Measurements from ENCODE around the gene UMPS.
A peak's percentile ranks its signal among the peaks of the same experiment; 100 is the strongest.
"Not testable (repeated sequence)": the region's sequence is repeated elsewhere in the genome, so short reads cannot be mapped to it uniquely, and the experiment has no call there.

The UMPS gene

DNA sequence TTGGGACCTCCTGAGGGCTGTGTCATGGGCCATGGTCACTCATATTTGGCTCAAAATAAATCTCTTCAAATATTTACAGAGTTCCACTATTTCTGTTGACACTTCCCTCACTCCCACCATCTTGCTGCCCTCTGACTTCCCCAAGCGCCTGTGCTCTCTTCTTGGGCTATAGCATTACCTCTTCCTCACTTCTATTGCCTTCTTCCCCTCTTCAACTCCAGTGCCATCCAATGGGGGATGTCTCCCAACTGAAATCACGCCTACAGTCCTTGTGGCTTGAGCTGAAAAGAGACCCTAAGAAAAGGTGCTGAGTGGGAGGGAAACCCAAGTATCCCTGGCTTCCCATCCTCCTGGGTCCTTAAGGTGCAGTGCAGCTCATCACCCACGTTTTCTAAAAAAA lies 21.8 kb downstream of the UMPS start:
- no peak overlapping the region for H3K4me3 ChIP-seq (replicated peaks; ENCODE audit: low read depth, low read length)
- TF ChIP-seq, protein P1, sequence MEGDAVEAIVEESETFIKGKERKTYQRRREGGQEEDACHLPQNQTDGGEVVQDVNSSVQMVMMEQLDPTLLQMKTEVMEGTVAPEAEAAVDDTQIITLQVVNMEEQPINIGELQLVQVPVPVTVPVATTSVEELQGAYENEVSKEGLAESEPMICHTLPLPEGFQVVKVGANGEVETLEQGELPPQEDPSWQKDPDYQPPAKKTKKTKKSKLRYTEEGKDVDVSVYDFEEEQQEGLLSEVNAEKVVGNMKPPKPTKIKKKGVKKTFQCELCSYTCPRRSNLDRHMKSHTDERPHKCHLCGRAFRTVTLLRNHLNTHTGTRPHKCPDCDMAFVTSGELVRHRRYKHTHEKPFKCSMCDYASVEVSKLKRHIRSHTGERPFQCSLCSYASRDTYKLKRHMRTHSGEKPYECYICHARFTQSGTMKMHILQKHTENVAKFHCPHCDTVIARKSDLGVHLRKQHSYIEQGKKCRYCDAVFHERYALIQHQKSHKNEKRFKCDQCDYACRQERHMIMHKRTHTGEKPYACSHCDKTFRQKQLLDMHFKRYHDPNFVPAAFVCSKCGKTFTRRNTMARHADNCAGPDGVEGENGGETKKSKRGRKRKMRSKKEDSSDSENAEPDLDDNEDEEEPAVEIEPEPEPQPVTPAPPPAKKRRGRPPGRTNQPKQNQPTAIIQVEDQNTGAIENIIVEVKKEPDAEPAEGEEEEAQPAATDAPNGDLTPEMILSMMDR (IDR thresholded peaks at IDR 0.05; ENCODE audit: low read length, missing control alignments), result no peak
- no peak for DNase-seq (ENCODE audit: low read depth)

- DNase-seq (ENCODE audit: low read depth); H3K4me3 ChIP-seq (replicated peaks; ENCODE audit: low read depth, low read length): not testable (repeated sequence)
Observed at GRCh38 chr3:124757926-124758325, 27.7 kb downstream of the UMPS start.

DNA sequence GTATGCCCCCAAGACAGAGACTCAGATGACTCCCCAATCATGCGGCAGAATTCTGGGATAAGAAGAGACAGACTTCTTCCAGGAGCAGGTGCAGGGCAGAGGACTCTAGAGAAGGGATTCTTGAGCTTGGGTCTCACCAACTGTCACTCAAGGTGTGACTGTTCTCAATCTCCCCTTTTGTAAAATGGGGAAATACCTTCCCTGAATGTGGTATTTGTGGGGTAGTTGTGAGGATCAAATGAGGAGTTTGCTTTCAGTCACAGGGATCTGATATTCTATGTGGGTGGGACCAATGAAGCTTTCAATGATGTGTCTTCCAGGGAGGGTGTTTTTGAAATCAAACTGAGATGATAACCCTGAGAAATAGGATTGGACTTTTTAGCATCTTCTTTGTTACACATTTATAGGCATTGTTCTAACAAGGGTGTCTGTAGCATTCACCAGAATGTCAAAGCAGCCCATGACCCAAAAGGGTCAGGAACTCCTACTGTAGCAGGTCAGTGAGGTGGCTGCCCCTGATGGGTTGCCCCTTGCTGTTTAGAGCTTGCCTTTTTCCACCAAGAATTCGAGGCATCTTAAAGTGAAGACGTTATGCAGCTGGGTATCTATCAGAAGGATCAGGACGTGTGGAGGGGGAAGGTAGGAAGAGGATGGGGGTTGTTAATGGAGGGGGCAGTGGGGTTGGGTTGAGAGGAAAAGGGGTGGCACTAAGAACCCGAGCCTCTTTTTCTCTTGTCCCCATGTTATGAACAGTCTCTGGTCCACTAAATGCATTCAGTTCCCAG lies 28.8 kb downstream of the UMPS start:
- TF ChIP-seq, protein P1 (IDR thresholded peaks at IDR 0.05; ENCODE audit: low read length, missing control alignments), result no peak
- DNase-seq (ENCODE audit: low read depth), result no peak
- no peak overlapping the region for H3K4me3 ChIP-seq (replicated peaks; ENCODE audit: low read depth, low read length)

- no peak for DNase-seq (ENCODE audit: low read depth)
- TF ChIP-seq, protein P1 (IDR thresholded peaks at IDR 0.05; ENCODE audit: low read length, missing control alignments), result no peak
- H3K4me3 ChIP-seq (replicated peaks; ENCODE audit: low read depth, low read length), result no peak overlapping the region
Observed at GRCh38 chr3:124759666-124760401, 29.6 kb downstream of the UMPS start.

GRCh38 chr3:124760601-124761000 lies 30.3 kb downstream of the UMPS start:
- TF ChIP-seq, protein P1 (IDR thresholded peaks at IDR 0.05; ENCODE audit: low read length, missing control alignments), result no peak
- H3K4me3 ChIP-seq (replicated peaks; ENCODE audit: low read depth, low read length), result no peak overlapping the region
- DNase-seq (ENCODE audit: low read depth), result peak; percentile 67

- TF ChIP-seq, protein P1 (IDR thresholded peaks at IDR 0.05; ENCODE audit: low read length, missing control alignments), result peak; percentile 96
- no peak overlapping the region for H3K4me3 ChIP-seq (replicated peaks; ENCODE audit: low read depth, low read length)
- DNase-seq (ENCODE audit: low read depth), result peak; percentile 96
Observed at GRCh38 chr3:124761250-124761796, 31.1 kb downstream of the UMPS start.

GRCh38 chr3:124761935-124762660 lies 31.8 kb downstream of the UMPS start:
- no peak for DNase-seq (ENCODE audit: low read depth)

More at GRCh38 chr3:124761935-124762660, 31.8 kb downstream of the UMPS start:
- H3K4me3 ChIP-seq (replicated peaks; ENCODE audit: low read depth, low read length), result no peak overlapping the region
- TF ChIP-seq, protein P1 (IDR thresholded peaks at IDR 0.05; ENCODE audit: low read length, missing control alignments), result no peak

Measured in fibroblast of pulmonary artery (primary cell).